VCaP (cell line): ENCODE data around the gene SKOR1.
A peak's percentile ranks its signal among the peaks of the same experiment; 100 is the strongest.

Source experiments
- H3K27ac ChIP-seq: fragments of 450-650 bp; 2 replicates; pipeline ENCODE4 v1.5.1; 2017
- CTCF ChIP-seq: fragments of 450-650 bp; conservative IDR thresholded peaks from 2 replicates; pipeline ENCODE4 v1.5.1; 2017; ENCODE audit warnings: mild to moderate bottlenecking, moderate library complexity

SKOR1 gene

GRCh38 chr15:67831363-67831762 lies 6.1 kb downstream of the SKOR1 start:
- H3K27ac ChIP-seq = peak overlapping the region; percentile 19; the same call in 1 of the 2 replicates
- TF ChIP-seq CTCF = no peak

GRCh38 chr15:67832031-67832551 lies 6.8 kb downstream of the SKOR1 start:
- peak overlapping the region; percentile 19; the same call in 1 of the 2 replicates for H3K27ac ChIP-seq
- peak; percentile 79 for TF ChIP-seq CTCF

GRCh38 chr15:67832897-67833709 lies 7.8 kb downstream of the SKOR1 start:
- peak overlapping the region; percentile 33; the same call in 1 of the 2 replicates for H3K27ac ChIP-seq
- no peak for TF ChIP-seq CTCF

- peak; percentile 84 for TF ChIP-seq CTCF
- peak overlapping the region; percentile 33; the same call in 1 of the 2 replicates for H3K27ac ChIP-seq
Measured at GRCh38 chr15:67833710-67834511, 8.6 kb downstream of the SKOR1 start.

- no peak for TF ChIP-seq CTCF
- no peak overlapping the region for H3K27ac ChIP-seq
Measured at GRCh38 chr15:67834581-67835296, 9.4 kb downstream of the SKOR1 start.

GRCh38 chr15:67835297-67836133 lies 10.2 kb downstream of the SKOR1 start:
- no peak for TF ChIP-seq CTCF
- H3K27ac ChIP-seq = no peak overlapping the region; the same call in 1 of the 2 replicates
